Body of pancreas (tissue), 4 donors: Measurements from ENCODE around the gene AUTS2.

Experiments
- POLR2A ChIP-seq, 3 donors: fragments of 450-650 bp; IDR thresholded peaks; one replicate each; pipeline ENCODE4 v1.6.1; 2016; ENCODE audit warnings: antibody characterized with exemption in 3 of 3, mild to moderate bottlenecking in 2 of 3
- TF ChIP-seq, protein P1 (sequence below), 7 experiments: fragments of 450-650 bp in 4 of 7; fragments of 200-600 bp in 3 of 7; sonication (generic) in 3 of 7; IDR thresholded peaks; one replicate each; pipeline ENCODE4 v1.5.1; 2016 to 2019; ENCODE audit warnings: antibody characterized with exemption in 7 of 7

DNA sequence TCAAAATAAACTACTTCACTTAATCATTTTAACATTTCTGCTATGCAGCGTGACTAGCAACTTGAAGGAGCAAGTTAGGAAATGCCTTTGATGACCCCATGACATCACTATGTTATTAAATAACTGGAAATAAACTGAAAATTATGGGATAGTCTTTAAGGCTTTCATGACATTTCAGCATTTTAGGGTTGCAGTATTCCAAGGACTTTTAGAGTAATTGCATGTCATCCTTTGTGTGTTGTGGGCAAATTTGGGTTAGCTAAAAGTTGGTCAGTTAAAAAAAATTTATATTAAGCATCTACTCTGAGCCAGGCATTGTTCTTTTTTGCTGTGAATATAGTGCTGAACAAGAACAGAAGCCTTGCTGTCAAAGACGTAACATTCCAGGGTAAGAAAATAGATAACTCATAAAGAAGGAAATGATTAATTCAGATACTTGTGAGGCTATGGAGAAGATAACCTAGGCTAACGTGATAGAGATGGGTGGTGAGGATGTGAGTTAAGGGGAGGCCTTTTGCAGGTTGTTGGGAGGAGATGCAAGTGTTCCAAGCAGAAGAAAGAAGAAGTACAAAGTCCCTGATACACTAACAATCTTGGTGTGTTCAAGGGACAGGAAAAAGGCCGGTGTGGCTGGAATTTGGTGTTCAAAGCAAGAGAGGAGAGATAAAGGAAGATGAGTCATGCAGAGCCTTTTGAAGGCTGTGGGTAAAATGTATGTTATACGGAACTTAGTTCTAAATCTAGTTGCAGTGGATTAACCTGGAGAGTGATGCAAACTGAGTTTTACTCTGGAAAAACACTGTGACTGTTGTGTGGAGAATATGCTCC lies 610.2 kb downstream of the AUTS2 start:
- TF ChIP-seq, protein P1, sequence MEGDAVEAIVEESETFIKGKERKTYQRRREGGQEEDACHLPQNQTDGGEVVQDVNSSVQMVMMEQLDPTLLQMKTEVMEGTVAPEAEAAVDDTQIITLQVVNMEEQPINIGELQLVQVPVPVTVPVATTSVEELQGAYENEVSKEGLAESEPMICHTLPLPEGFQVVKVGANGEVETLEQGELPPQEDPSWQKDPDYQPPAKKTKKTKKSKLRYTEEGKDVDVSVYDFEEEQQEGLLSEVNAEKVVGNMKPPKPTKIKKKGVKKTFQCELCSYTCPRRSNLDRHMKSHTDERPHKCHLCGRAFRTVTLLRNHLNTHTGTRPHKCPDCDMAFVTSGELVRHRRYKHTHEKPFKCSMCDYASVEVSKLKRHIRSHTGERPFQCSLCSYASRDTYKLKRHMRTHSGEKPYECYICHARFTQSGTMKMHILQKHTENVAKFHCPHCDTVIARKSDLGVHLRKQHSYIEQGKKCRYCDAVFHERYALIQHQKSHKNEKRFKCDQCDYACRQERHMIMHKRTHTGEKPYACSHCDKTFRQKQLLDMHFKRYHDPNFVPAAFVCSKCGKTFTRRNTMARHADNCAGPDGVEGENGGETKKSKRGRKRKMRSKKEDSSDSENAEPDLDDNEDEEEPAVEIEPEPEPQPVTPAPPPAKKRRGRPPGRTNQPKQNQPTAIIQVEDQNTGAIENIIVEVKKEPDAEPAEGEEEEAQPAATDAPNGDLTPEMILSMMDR (IDR thresholded peaks at IDR 0.05) = no peak
- no peak for TF ChIP-seq POLR2A (IDR thresholded peaks at IDR 0.05)
